ENCODE measurements around the gene ADAD2. TPM values are rescaled to one million over a fixed set of nuclear protein-coding genes. Genes with fewer than 3 reads are reported as not detected.

Gene ADAD2
- total and polyA plus RNA-seq, 9 of the 15 experiments (the other 6 are each of a cell fraction or from before 2014, with no cell fraction given): 0.07 TPM; not detected in 8

- TF ChIP-seq ZNF764 (CRISPR knock-in tag; IDR thresholded peaks at IDR 0.05; ENCODE audit: low read depth): no peak
- TF ChIP-seq JUN (IDR thresholded peaks at IDR 0.05; ENCODE audit: borderline replicate concordance, low read depth, low read length): no peak
- TF ChIP-seq JUN (CRISPR knock-in tag; IDR thresholded peaks at IDR 0.05; ENCODE audit: borderline replicate concordance): no peak
- TF ChIP-seq ADNP (tag; IDR thresholded peaks at IDR 0.05): peak; percentile 65; the same call in 1 of the 2 replicates
- peak; percentile 96 for TF ChIP-seq RBM25 (IDR thresholded peaks at IDR 0.05; ENCODE audit: low read depth, low read length, severe bottlenecking)
- no peak for TF ChIP-seq SOX6 (IDR thresholded peaks at IDR 0.05)
- TF ChIP-seq SP1 (CRISPR knock-in tag; IDR thresholded peaks at IDR 0.05): no peak
- no peak for TF ChIP-seq HNRNPH1 (optimal IDR thresholded peaks at IDR 0.05; ENCODE audit: low read depth, low read length)
- peak; percentile 48; the same call in 1 of the 2 replicates for TF ChIP-seq SMARCA5 (IDR thresholded peaks at IDR 0.05)
- TF ChIP-seq CHD2 (IDR thresholded peaks at IDR 0.05; ENCODE audit: low read depth, low read length): no peak
- TF ChIP-seq HDAC8 (tag; IDR thresholded peaks at IDR 0.05): no peak
- no peak for TF ChIP-seq PHF21A (IDR thresholded peaks at IDR 0.05; ENCODE audit: borderline replicate concordance, low read depth)
- TF ChIP-seq CHD1 (IDR thresholded peaks at IDR 0.05; ENCODE audit: low read length): no peak
- TF ChIP-seq ASH1L (IDR thresholded peaks at IDR 0.05; ENCODE audit: borderline replicate concordance, low read depth, partially characterized antibody): no peak
These were observed 42.8 kb downstream of the ADAD2 start (continued) for GRCh38 chr16:84233748-84234147.

Measured in K562 (cell line).